Dedifferentiated amniotic fluid mesenchymal stem cell (primary cell): Measurements from ENCODE around the gene TMEM43.

Experiments used
- DNase-seq: peaks from one replicate; pipeline ENCODE4 v3.0.0-alpha.2; 2016; ENCODE audit errors: extremely low spot score

Gene TMEM43

DNA sequence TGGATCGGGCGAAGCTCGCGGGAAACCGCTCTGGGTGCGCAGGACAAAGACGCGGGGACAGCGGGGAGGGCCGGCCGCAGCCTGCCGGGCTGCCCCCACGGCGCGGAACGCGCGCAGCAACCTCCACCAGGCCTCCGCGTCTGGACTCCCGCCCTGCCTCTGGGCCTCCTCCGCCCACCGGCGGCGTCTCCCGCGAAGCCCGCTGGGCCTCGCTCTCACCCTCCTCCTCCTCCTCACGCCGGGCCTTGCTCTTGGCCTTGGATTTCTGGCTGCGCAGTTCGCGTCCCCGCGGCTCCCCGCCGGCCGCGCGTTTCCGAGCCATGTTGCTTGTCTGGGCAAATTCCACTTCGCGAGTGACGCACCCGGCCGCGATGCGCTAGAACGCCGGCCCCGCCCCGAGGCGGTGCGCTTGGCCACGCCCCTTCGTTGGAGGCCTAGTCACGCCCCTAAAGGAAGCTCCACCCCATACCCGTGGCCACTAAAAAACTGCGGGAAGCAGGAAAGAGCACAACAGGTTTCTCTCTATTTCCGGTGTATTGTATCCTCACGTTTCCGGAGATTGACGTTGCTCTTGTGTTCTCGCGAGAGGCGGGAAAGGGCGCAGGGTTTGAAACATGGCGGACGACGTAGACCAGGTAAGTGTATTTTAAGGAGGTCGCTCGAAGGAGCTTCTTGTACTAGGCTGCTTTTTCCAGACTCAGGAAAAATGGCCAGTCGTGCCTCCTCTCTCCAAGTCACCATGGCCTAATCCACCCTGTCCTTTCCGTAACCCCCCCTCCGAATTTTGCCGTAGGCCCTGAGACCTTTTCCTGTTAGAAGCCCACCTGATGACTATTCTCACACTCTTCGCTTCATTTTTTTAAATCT lies 53.6 kb downstream of the TMEM43 start, which contains the start of the genes LSM3 and XPC:
TSS of gene LSM3 (plus strand) at position 571 of the 867 bp plus-strand sequence. CDS start at position 615, 44 bp downstream.
TSS of gene XPC (minus strand) at position 355 of the 867 bp plus-strand sequence. CDS start at position 322, 33 bp downstream.
- DNase-seq, result peak; percentile 100

DNA sequence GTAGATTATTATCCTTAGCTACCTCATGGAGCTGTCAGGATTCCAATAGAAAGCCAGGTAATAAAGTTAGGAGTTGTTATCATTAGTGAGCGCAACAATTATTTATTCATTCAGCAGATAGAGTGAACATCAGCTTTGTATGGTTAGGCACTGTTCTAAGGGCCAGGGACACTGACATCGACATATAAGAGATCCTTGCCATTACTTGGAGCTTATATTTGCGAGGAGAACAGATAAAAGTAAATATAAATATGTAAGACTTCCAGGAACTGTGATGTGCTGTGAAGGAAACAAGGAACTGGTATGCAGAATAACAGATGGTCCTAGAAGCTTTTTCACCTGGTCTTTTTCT lies 54.2 kb downstream of the TMEM43 start:
- no peak for DNase-seq

DNA sequence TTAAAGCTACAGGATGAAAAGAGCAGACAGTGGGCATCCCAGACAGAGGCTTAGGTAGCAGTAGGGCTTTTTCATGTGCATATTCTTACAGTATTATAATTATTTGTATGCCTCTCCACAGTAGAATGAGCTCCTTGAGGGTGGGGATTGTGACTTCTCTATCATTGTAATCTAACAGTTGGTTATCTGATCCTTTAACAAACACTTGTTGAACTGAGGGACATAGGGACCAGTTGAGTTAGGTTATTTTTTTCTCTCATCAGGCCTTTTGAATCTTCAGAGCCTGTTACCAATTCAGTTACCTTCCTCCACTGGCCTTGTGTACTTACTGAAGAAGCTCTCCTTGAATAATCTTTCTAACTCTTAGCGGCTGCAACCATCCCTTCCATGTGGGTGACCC lies 54.9 kb downstream of the TMEM43 start:
- no peak for DNase-seq

DNA sequence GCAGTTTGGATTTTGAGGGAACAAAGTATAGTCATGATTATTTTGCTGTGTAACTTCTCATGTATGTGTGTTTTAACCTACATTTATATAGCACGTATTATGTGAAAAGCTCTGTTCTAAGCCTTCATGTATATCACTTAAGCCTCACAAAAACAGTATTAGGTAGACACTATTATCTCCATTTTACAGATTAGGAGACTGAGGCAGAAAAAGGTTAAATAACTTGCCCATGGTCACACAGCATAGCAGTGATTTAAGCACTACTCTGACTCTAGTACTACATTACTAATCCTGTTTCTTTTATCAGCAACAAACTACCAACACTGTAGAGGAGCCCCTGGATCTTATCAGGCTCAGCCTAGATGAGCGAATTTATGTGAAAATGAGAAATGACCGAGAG lies 56.4 kb downstream of the TMEM43 start:
- no peak for DNase-seq

DNA sequence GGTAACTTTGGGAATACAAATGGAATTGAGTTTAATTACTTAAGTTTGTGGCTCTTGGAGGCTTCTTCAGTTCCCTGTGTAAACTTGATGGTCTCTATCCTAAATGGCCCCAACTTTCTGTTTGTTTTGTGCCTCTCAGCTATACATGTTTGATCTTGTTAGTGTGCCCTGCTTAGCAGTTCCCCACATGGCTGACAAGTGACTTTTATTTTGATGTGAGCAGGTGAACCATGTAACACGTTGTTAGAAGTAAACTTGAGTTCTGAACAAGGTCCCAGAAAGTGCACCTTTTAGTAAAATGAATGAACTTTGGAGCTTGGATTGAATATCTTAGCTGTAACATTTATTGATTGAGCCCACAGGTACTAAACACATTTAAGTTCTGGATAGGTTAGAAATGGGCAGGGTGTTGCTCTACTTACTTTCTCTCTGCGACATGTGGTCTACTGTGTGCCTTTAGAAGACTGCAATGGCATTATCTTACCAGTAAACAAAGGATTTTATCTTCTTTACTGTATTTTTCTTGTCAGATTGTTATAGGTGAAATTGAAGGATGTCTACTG lies 58.2 kb downstream of the TMEM43 start:
- no peak for DNase-seq

DNA sequence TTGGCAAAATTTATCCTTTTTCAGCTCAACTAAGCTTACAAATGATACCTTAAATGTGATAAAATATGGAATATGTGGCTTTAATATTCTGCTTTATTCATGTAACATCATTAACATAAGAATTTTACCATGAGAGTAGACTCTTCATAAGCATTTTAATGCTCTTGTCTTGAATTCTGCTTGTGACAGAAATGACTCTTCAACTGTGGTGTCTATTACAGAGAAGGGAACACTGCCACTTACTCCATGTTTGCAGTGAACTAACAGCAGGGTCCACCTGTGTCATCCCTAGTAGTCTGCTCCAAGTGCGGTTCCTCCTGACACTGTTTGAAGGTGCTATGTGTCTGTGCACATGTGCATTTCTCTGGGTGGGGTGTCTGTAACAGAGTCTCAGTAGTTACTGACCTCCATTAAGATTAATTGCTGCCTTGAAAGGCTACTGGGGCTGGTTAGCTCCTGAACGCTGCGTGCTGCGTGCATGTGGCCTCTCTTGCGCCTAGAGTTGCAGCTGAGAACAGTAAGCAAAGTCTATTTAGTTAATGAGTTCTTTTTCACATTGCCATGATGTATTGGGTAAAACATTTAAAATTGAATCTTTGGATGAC lies 62.1 kb downstream of the TMEM43 start:
- no peak for DNase-seq

DNA sequence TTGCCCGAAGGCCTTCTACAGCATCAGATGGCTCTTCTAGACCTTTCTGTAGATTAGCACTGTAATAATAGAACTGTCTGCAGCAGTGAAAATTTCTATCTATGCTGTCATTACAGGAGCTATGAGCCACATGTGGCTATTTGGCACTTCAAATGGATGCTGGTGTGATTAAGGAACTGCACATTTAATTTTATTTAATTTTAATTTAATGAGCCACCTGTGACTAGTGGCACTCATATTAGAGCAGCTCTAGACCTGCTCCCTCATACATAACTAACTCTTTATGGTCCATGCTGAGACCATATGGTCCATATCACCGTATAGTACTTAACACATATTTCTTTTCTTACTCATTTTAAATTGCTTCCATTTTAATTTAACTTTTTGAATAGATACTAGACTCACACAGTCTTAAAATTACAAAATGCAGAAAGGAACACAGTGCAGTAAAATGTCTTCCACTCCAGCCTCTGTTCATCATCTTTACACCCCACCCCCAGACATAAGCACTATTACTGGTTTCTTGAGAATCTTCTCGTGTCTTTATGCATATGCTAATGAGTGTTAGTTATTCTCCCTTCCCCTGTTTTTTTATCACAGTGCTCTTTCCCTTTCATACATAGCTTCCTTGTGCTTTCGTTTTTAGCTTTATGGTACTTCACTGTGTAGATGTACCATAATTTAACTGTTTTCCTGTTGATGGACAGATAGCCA lies 63.3 kb downstream of the TMEM43 start:
- DNase-seq, result no peak
